Measurements from ENCODE around the gene PARS2.

PARS2 gene

GRCh38 chr1:54806931-54807611, 42.7 kb upstream of the PARS2 start:
- in situ Hi-C loops (cut with HindIII; ENCODE audit: low pct_unique_long_range_greater_than_20kb, low sequenced_read_pairs): no loop called here
- no peak for DNase-seq (ENCODE audit: low read depth in 1 of 2, low spot score in 1 of 2)

GRCh38 chr1:54805981-54806381, 41.7 kb upstream of the PARS2 start:
- in situ Hi-C loops (cut with HindIII; ENCODE audit: low pct_unique_long_range_greater_than_20kb, low sequenced_read_pairs): no loop called here
- no peak for TF ChIP-seq JUND (IDR thresholded peaks at IDR 0.05; ENCODE audit: low read depth)
- DNase-seq (ENCODE audit: low read depth in 1 of 2, low spot score in 1 of 2): no peak

More at GRCh38 chr1:54806931-54807611, 42.7 kb upstream of the PARS2 start:
- no peak for TF ChIP-seq JUND (IDR thresholded peaks at IDR 0.05; ENCODE audit: low read depth)

- DNase-seq (ENCODE audit: low read depth in 1 of 2, low spot score in 1 of 2): no peak
- TF ChIP-seq JUND (IDR thresholded peaks at IDR 0.05; ENCODE audit: low read depth): no peak
- in situ Hi-C loops (cut with HindIII; ENCODE audit: low pct_unique_long_range_greater_than_20kb, low sequenced_read_pairs): no loop called here
These were observed 41.1 kb upstream of the PARS2 start for GRCh38 chr1:54805466-54805865.

- in situ Hi-C loops (cut with HindIII; ENCODE audit: low pct_unique_long_range_greater_than_20kb, low sequenced_read_pairs): no loop called here
- no peak for DNase-seq (ENCODE audit: low read depth in 1 of 2, low spot score in 1 of 2)
- TF ChIP-seq JUND (IDR thresholded peaks at IDR 0.05; ENCODE audit: low read depth): no peak
These were observed 40.3 kb upstream of the PARS2 start for GRCh38 chr1:54804471-54805132.

GRCh38 chr1:54803761-54804470, 39.6 kb upstream of the PARS2 start:
- in situ Hi-C loops (cut with HindIII; ENCODE audit: low pct_unique_long_range_greater_than_20kb, low sequenced_read_pairs): no loop called here
- no peak for TF ChIP-seq JUND (IDR thresholded peaks at IDR 0.05; ENCODE audit: low read depth)
- DNase-seq (ENCODE audit: low read depth in 1 of 2, low spot score in 1 of 2): peak in 1 of 2 experiments; percentile 43

GRCh38 chr1:54800899-54801759, 36.8 kb upstream of the PARS2 start, which contains the start of gene TTC22:
TTC22 (minus strand) TSS chr1:54801323; CDS start chr1:54801163, 160 bp downstream.
- TF ChIP-seq JUND (IDR thresholded peaks at IDR 0.05; ENCODE audit: low read depth): no peak
- DNase-seq (ENCODE audit: low read depth in 1 of 2, low spot score in 1 of 2): peak; percentile 55 to 56
- in situ Hi-C loops (cut with HindIII; ENCODE audit: low pct_unique_long_range_greater_than_20kb, low sequenced_read_pairs): no loop called here

GRCh38 chr1:54800041-54800898, 35.9 kb upstream of the PARS2 start:
- TF ChIP-seq JUND (IDR thresholded peaks at IDR 0.05; ENCODE audit: low read depth): no peak
- DNase-seq (ENCODE audit: low read depth in 1 of 2, low spot score in 1 of 2): no peak
- in situ Hi-C loops (cut with HindIII; ENCODE audit: low pct_unique_long_range_greater_than_20kb, low sequenced_read_pairs): no loop called here

GRCh38 chr1:54798769-54799641, 34.7 kb upstream of the PARS2 start:
- DNase-seq (ENCODE audit: low read depth in 1 of 2, low spot score in 1 of 2): no peak
- no peak for TF ChIP-seq JUND (IDR thresholded peaks at IDR 0.05; ENCODE audit: low read depth)
- in situ Hi-C loops (cut with HindIII; ENCODE audit: low pct_unique_long_range_greater_than_20kb, low sequenced_read_pairs): no loop called here

GRCh38 chr1:54798206-54798605, 33.9 kb upstream of the PARS2 start:
- TF ChIP-seq JUND (IDR thresholded peaks at IDR 0.05; ENCODE audit: low read depth): no peak
- no peak for DNase-seq (ENCODE audit: low read depth in 1 of 2, low spot score in 1 of 2)
- in situ Hi-C loops (cut with HindIII; ENCODE audit: low pct_unique_long_range_greater_than_20kb, low sequenced_read_pairs): no loop called here

- TF ChIP-seq JUND (IDR thresholded peaks at IDR 0.05; ENCODE audit: low read depth): no peak
- in situ Hi-C loops (cut with HindIII; ENCODE audit: low pct_unique_long_range_greater_than_20kb, low sequenced_read_pairs): no loop called here
These were observed 32.6 kb upstream of the PARS2 start for GRCh38 chr1:54796902-54797301.

More at GRCh38 chr1:54796902-54797301, 32.6 kb upstream of the PARS2 start:
- no peak for DNase-seq (ENCODE audit: low read depth in 1 of 2, low spot score in 1 of 2)

Measured in T47D (cell line).